Naive thymus-derived CD8-positive, alpha-beta T cell (primary cell): ENCODE results near the gene PPP1R13B. TPM values are rescaled to one million over a fixed set of nuclear protein-coding genes. Genes with fewer than 3 reads are reported as not detected.
"Not testable (repeated sequence)": the region's sequence is repeated elsewhere in the genome, so short reads cannot be mapped to it uniquely, and the experiment has no call there.

Experiments
- ATAC-seq, 2 donors: fragments of 150-1000 bp; cut with Tn5 transposase in 1 of 2; sonication (Bioruptor Pico), chemical (Tn5 transposase) in 1 of 2; 1 replicate in 1 of 2; 2 replicates in 1 of 2; pipeline ENCODE4 v1.10.0; 2021; ENCODE audit warnings: mild to moderate bottlenecking in 2 of 2, moderate library complexity in 2 of 2
- POLR2A ChIA-PET: fragments of 350-600 bp; sonication (Branson Sonifier 250); formaldehyde crosslinking; loops from one replicate; lab custom pipeline; 2021; ENCODE audit warnings: antibody characterized with exemption; lab: Charles Lee
- DNase-seq, 10 donors: peaks; one replicate each; pipeline versions ENCODE4 v3.0.0 to v3.0.0-alpha.2; 2020 to 2022
- H3K27ac Mint-ChIP-seq, 10 donors: one replicate each; pipeline ENCODE4 v1.8.0; 2020 to 2022; ENCODE audit warnings: mild to moderate bottlenecking in 10 of 10, mixed read lengths in 10 of 10, moderate library complexity in 4 of 10, inconsistent platforms in 1 of 10
- H3K27me3 Mint-ChIP-seq, 5 donors: one replicate each; pipeline ENCODE4 v1.8.0; 2021 to 2022; ENCODE audit warnings: mixed read lengths in 5 of 5
- H3K36me3 Mint-ChIP-seq, 3 donors: one replicate each; pipeline ENCODE4 v1.8.0; 2020 to 2022; ENCODE audit warnings: mixed read lengths in 3 of 3, mild to moderate bottlenecking in 2 of 3, inconsistent platforms in 1 of 3
- H3K4me1 Mint-ChIP-seq, 4 donors: one replicate each; pipeline ENCODE4 v1.8.0; 2021 to 2022; ENCODE audit warnings: mixed read lengths in 4 of 4
- H3K4me3 Mint-ChIP-seq, 10 donors: one replicate each; pipeline ENCODE4 v1.8.0; 2020 to 2022; ENCODE audit warnings: mild to moderate bottlenecking in 10 of 10, mixed read lengths in 10 of 10, moderate library complexity in 6 of 10, inconsistent platforms in 1 of 10
- H3K9me3 Mint-ChIP-seq, 9 donors: one replicate each; pipeline ENCODE4 v1.8.0; 2020 to 2022; ENCODE audit warnings: mixed read lengths in 9 of 9, mild to moderate bottlenecking in 3 of 9, inconsistent platforms in 1 of 9, moderate library complexity in 1 of 9
- polyA plus RNA-seq, 3 donors: library from polyadenylated mRNA; unstranded; fragments of 300-500 nt; fragmentation: Illumina TruSeq; gene quantifications; one replicate each; pipeline ENCODE4 v1.2.3, GENCODE V29; 2021
- total RNA-seq, 8 experiments: library from RNA in 2 of 8; stranded (reverse) in 2 of 8; gene quantifications; one replicate each; pipeline ENCODE4 v1.2.3 and lab custom pipeline; 2021 to 2026

PPP1R13B gene
- total and polyA plus RNA-seq, 5 experiments from 2014 or later, result 2.5 to 40.3 (median 6.8) TPM

- Mint-ChIP-seq H3K27ac (no peak overlapping the region), H3K4me3 (no peak overlapping the region)
- POLR2A ChIA-PET, result no interaction called here
Observed at GRCh38 chr14:103782376-103782775, 65.0 kb downstream of the PPP1R13B start.

GRCh38 chr14:103776319-103776718, 71.1 kb downstream of the PPP1R13B start:
- POLR2A ChIA-PET, H3K4me3 Mint-ChIP-seq, H3K9me3 Mint-ChIP-seq, H3K4me1 Mint-ChIP-seq, H3K27me3 Mint-ChIP-seq, DNase-seq, ATAC-seq, H3K27ac Mint-ChIP-seq: not testable (repeated sequence)
- peaks cover 10 to 67% (median 35%) of the 10 kb centered on the region in 3 donors for H3K36me3 Mint-ChIP-seq

More at GRCh38 chr14:103782376-103782775, 65.0 kb downstream of the PPP1R13B start:
- Mint-ChIP-seq H3K36me3 (peaks cover under 1 to 38% (median 12%) of the 10 kb centered on the region in 3 donors), H3K27me3 (no peaks in the 10 kb centered on the region), H3K9me3 (no peaks in the 10 kb centered on the region), H3K4me1 (no peaks in the 10 kb centered on the region)
- DNase-seq, result no peak
- no peak for ATAC-seq

- Mint-ChIP-seq H3K4me1 (no peaks in the 10 kb centered on the region), H3K4me3 (no peak overlapping the region), H3K27me3 (no peaks in the 10 kb centered on the region), H3K27ac (no peak overlapping the region), H3K9me3 (peaks cover 0 to 2% (median 0%) of the 10 kb centered on the region in 9 donors), H3K36me3 (peaks cover 10 to 67% (median 35%) of the 10 kb centered on the region in 3 donors)
- POLR2A ChIA-PET, result interaction anchor here (0.5 kb wide), 1 partner anchor 37 kb away, joined by 4 read pairs; no protein-coding TSS in a partner anchor
- ATAC-seq (no peak), DNase-seq (no peak)
Observed at GRCh38 chr14:103775506-103775905, 71.9 kb downstream of the PPP1R13B start.

GRCh38 chr14:103773521-103773920, 73.9 kb downstream of the PPP1R13B start:
- peaks cover 0 to 2% (median 0%) of the 10 kb centered on the region in 9 donors for H3K9me3 Mint-ChIP-seq
- no peak overlapping the region for H3K4me3 Mint-ChIP-seq
- ATAC-seq (no peak), DNase-seq (no peak)
- no peaks in the 10 kb centered on the region for H3K27me3 Mint-ChIP-seq
- no peak overlapping the region for H3K27ac Mint-ChIP-seq
- no peaks in the 10 kb centered on the region for H3K4me1 Mint-ChIP-seq
- POLR2A ChIA-PET, result no interaction called here
- H3K36me3 Mint-ChIP-seq, result peaks cover 10 to 54% (median 32%) of the 10 kb centered on the region in 3 donors

GRCh38 chr14:103772078-103772712, 75.2 kb downstream of the PPP1R13B start:
- Mint-ChIP-seq H3K4me3 (no peak overlapping the region), H3K4me1 (peaks cover 0 to 4% (median 0%) of the 10 kb centered on the region in 4 donors), H3K27me3 (no peaks in the 10 kb centered on the region), H3K27ac (peak overlapping the region in 1 of 10 donors; percentile 30), H3K36me3 (peaks cover 7 to 48% (median 31%) of the 10 kb centered on the region in 3 donors), H3K9me3 (peaks cover 0 to 2% (median 0%) of the 10 kb centered on the region in 9 donors)
- DNase-seq (no peak), ATAC-seq (no peak)
- POLR2A ChIA-PET, result no interaction called here

GRCh38 chr14:103770902-103771301, 76.5 kb downstream of the PPP1R13B start:
- Mint-ChIP-seq H3K4me1 (peaks cover 0 to 4% (median 0%) of the 10 kb centered on the region in 4 donors), H3K4me3 (no peak overlapping the region), H3K36me3 (peaks cover 6 to 39% (median 29%) of the 10 kb centered on the region in 3 donors), H3K27ac (peak overlapping the region in 1 of 10 donors; percentile 52), H3K9me3 (peaks cover 0 to 2% (median 0%) of the 10 kb centered on the region in 9 donors), H3K27me3 (no peaks in the 10 kb centered on the region)
- POLR2A ChIA-PET, result interaction anchor here (0.6 kb wide), 1 partner anchor 1407 kb away, joined by 3 read pairs; no protein-coding TSS in a partner anchor
- no peak for ATAC-seq
- no peak for DNase-seq

GRCh38 chr14:103770500-103770899, 76.9 kb downstream of the PPP1R13B start:
- POLR2A ChIA-PET, result interaction anchor here (0.6 kb wide), 1 partner anchor 1406 kb away, joined by 3 read pairs; no protein-coding TSS in a partner anchor
- Mint-ChIP-seq H3K27ac (peak overlapping the region in 2 of 10 donors; percentile 5 to 78), H3K4me1 (peaks cover 0 to 4% (median 0%) of the 10 kb centered on the region in 4 donors), H3K27me3 (no peaks in the 10 kb centered on the region), H3K9me3 (peaks cover 0 to 2% (median 0%) of the 10 kb centered on the region in 9 donors), H3K4me3 (no peak overlapping the region), H3K36me3 (peaks cover 6 to 37% (median 25%) of the 10 kb centered on the region in 3 donors)
- DNase-seq (no peak), ATAC-seq (no peak)

- Mint-ChIP-seq H3K4me3 (no peak overlapping the region), H3K9me3 (peaks cover 0 to 2% (median 0%) of the 10 kb centered on the region in 9 donors), H3K27ac (peak overlapping the region in 3 of 10 donors; percentile 26 to 41 (median 28)), H3K36me3 (peaks cover 0 to 32% (median 7%) of the 10 kb centered on the region in 3 donors), H3K4me1 (peaks cover 0 to 5% (median 0%) of the 10 kb centered on the region in 4 donors), H3K27me3 (no peaks in the 10 kb centered on the region)
- ATAC-seq (no peak), DNase-seq (no peak)
- POLR2A ChIA-PET, result interaction anchor here (0.6 kb wide), 1 partner anchor 13 kb away, joined by 6 read pairs; no protein-coding TSS in a partner anchor
Observed at GRCh38 chr14:103767336-103767894, 80.0 kb downstream of the PPP1R13B start.

GRCh38 chr14:103765526-103765925, 81.8 kb downstream of the PPP1R13B start:
- Mint-ChIP-seq H3K27ac (peak overlapping the region in 2 of 10 donors; percentile 81 to 82), H3K9me3 (no peaks in the 10 kb centered on the region), H3K4me3 (no peak overlapping the region), H3K4me1 (peaks cover 0 to 7% (median 0%) of the 10 kb centered on the region in 4 donors), H3K27me3 (no peaks in the 10 kb centered on the region), H3K36me3 (peaks cover 0 to 23% (median 0%) of the 10 kb centered on the region in 3 donors)
- DNase-seq, result no peak
- POLR2A ChIA-PET, result no interaction called here
- ATAC-seq, result no peak

- no peak overlapping the region for H3K27ac Mint-ChIP-seq
Observed at GRCh38 chr14:103763730-103764488, 83.5 kb downstream of the PPP1R13B start.

GRCh38 chr14:103762541-103762940, 84.8 kb downstream of the PPP1R13B start:
- H3K9me3 Mint-ChIP-seq, result no peaks in the 10 kb centered on the region
- H3K4me3 Mint-ChIP-seq, result no peak overlapping the region
- no peaks in the 10 kb centered on the region for H3K27me3 Mint-ChIP-seq
- peaks cover 0 to 21% (median 0%) of the 10 kb centered on the region in 3 donors for H3K36me3 Mint-ChIP-seq
- no peak for ATAC-seq
- no peak overlapping the region for H3K27ac Mint-ChIP-seq
- H3K4me1 Mint-ChIP-seq, result peaks cover 0 to 5% (median 0%) of the 10 kb centered on the region in 4 donors
- POLR2A ChIA-PET, result no interaction called here
- DNase-seq, result no peak

More at GRCh38 chr14:103763730-103764488, 83.5 kb downstream of the PPP1R13B start:
- H3K9me3 Mint-ChIP-seq, result no peaks in the 10 kb centered on the region
- peaks cover 0 to 7% (median 0%) of the 10 kb centered on the region in 4 donors for H3K4me1 Mint-ChIP-seq
- ATAC-seq, result no peak
- H3K4me3 Mint-ChIP-seq, result no peak overlapping the region
- H3K36me3 Mint-ChIP-seq, result peaks cover 0 to 23% (median 0%) of the 10 kb centered on the region in 3 donors
- POLR2A ChIA-PET, result no interaction called here
- no peak for DNase-seq
- H3K27me3 Mint-ChIP-seq, result no peaks in the 10 kb centered on the region

GRCh38 chr14:103762036-103762435, 85.3 kb downstream of the PPP1R13B start:
- H3K27me3 Mint-ChIP-seq, result no peaks in the 10 kb centered on the region
- DNase-seq (no peak), ATAC-seq (no peak)
- H3K36me3 Mint-ChIP-seq, result peaks cover 0 to 24% (median 0%) of the 10 kb centered on the region in 3 donors
- no peak overlapping the region for H3K4me3 Mint-ChIP-seq
- peaks cover 0 to 4% (median 0%) of the 10 kb centered on the region in 4 donors for H3K4me1 Mint-ChIP-seq
- H3K9me3 Mint-ChIP-seq, result no peaks in the 10 kb centered on the region
- no peak overlapping the region for H3K27ac Mint-ChIP-seq
- POLR2A ChIA-PET, result no interaction called here
